NCI-H187 treated with DMSO at 0.1 percent for 48 hours (cell line): Measurements from ENCODE around the gene SLC18A3.

Source experiments
- DNase-seq: peaks from one replicate; lab custom pipeline; 2025; lab: John Stamatoyannopoulos, UW

Gene SLC18A3

GRCh38 chr10:49596493-49596809, 13.7 kb upstream of the SLC18A3 start:
- no peak for DNase-seq

GRCh38 chr10:49596836-49597235, 13.3 kb upstream of the SLC18A3 start:
- no peak for DNase-seq

DNA sequence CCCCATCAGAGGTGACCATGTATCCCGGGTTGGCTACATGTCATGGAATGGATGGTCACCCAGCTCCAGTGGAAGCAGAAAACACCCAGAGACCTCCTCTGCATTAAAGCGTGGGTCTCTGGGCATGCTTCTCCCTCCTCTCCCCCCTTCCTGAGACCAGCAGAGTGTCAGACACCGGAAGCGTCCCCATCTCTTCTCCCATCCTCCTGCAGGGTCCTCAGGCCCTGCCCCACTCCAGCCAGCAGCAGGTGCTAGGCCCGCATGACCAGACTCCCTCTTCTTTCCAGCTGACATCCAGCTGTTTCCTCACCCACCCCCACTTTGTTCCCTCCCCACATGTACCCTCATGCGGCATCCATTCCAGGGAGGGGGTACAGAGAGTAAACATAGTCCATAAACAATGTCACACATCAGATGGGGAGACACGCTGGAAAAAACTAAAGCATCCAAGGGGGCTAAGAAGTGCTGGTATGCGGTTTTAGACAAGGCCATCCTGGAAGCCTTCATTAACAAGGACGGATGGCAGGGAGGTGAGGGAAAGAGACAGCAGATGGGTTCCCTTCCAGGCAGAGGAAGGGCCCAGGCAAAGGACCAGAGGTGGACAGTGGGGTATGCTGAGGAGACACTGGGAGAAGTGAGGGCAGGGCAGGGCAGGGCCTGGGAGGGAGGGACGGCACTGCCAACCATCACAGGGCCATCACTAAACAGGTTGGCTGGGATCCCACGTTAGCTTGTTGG, 12.5 kb upstream of the SLC18A3 start:
- no peak for DNase-seq

DNA sequence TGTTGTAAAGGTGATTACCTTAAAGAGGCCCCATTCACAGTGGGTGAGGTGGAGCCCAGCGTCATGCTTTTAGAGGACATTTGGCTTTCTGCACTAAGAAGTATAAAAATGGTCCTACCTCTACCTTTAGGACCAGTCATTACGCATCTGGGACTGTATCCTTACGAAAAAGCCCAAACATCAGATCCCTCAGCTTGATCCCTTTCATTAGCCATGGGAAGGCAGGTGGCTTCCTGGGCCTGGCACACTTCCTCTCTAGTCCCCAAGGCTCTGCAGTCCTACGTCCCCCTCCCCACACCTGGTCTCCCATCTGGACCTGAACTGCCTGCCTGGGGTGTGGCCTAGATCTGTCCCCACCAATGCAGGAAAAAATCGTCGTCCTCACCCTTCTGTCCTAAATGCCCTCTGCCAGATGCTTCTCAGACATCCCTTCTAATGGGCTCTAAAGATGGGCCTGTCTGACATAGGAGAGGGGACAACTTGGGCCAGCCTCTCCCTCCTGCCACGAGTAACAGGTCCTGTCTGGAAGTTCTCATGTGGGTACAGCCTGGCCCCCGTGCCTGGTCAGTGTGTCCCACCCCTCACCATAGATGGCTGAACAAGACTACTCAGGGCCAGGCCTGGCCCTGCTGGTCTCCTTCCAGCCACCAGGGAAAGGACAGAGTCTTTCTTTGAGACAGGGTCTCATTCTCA, 11.8 kb upstream of the SLC18A3 start:
- DNase-seq: no peak

DNA sequence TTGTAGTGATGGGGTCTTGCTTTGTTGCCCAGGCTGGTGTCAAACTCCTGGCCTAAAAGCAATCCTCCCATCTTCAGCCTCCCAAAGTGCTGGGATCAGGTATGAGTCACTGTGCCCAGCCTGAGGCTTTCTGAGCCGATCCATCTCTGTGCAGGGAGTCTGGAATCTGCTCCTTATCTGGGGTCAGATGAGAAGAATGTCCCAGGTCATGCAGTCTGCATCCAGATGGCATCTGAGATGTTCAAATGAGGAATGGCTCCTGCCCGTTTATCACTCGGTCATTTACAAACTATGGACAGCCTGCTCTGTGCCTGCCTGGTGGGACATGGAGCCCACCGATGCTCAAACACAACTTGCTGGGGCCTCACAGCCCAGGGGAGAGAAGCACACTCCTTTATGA, 11.1 kb upstream of the SLC18A3 start:
- DNase-seq: no peak

DNA sequence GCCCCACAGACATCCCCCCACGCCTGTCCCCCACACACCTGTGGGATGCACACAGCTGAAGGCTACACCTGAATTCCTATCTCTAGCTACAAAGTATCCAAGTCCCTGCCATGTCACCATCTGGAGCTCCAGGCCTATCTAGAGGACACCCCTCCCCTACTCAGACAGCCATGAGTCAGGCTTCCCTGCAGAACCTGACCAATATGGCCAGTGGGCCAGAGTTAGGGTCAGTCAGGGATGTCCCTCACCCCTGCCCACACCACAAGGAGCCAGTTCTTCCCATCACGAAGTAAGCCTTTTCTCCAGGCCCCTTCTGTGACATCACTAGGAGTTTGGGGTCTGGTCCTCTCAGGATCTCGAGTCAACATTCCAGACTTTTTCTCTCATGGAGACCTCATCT, 10.6 kb upstream of the SLC18A3 start:
- DNase-seq: no peak

- no peak for DNase-seq
These were observed 10.1 kb upstream of the SLC18A3 start for GRCh38 chr10:49600046-49600445.

- DNase-seq: no peak
These were observed 9.2 kb upstream of the SLC18A3 start for GRCh38 chr10:49600781-49601400.

GRCh38 chr10:49601857-49602256, 8.3 kb upstream of the SLC18A3 start:
- no peak for DNase-seq

DNA sequence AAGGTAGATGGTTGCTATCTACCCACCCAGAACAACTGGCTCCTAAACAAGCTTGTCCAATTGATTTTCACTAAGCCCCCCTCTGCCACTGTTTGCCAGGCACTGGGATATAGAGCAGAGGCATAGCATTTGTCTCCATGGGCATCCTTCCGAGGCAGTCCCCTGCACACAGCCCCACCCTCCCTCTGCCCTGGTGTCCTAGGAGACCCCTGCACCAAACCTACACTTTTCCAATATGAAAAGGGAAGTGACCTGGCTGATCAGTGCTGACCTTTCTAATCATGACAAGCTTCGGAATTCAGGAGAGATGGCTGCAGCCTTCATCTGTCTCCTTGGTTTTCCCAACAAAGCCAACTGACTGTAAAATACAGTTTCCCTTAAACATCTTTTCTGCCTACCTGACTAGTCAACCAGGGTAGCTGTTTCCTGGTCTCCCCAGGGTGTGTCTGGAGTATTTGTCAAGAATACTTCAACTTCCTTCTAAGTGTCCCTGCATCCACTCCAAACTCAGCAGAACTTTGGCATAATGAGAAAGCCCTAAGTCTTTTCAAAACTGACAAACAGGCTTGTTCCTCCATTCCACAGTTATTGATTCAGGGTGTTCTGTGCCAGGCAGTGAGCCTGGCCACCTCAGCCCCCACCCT, 7.6 kb upstream of the SLC18A3 start:
- no peak for DNase-seq

GRCh38 chr10:49605216-49605938, 4.7 kb upstream of the SLC18A3 start:
- no peak for DNase-seq

DNA sequence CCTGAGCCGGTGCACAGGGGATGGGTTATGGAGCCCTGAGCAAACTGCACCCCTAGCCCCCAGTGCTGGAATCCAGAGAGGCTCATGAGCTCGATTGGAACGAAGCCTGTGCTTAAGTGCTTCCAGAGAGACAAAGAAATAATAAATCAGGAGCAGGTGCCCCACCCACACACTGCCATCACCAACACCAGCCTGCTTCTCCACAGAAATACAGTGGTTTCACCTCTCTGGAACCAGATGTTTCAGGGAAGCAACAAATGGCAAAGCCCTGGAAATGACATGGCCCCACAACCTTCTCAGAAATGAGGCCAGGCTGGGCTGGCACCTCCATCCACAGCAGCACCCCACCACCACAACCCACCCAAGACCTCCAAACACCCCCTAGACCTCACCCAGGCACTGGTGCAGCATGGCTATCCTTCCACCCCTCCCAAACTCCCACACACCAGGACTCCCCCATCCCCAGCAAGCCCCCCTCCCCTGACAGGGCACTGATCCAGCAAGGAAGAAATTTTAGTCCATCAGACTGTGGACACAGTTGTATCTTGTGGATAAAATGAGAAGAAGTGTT, 4.1 kb upstream of the SLC18A3 start:
- DNase-seq: no peak

GRCh38 chr10:49606981-49607535, 3.1 kb upstream of the SLC18A3 start:
- DNase-seq: no peak

GRCh38 chr10:49608166-49609005, 1.7 kb upstream of the SLC18A3 start:
- no peak for DNase-seq

DNA sequence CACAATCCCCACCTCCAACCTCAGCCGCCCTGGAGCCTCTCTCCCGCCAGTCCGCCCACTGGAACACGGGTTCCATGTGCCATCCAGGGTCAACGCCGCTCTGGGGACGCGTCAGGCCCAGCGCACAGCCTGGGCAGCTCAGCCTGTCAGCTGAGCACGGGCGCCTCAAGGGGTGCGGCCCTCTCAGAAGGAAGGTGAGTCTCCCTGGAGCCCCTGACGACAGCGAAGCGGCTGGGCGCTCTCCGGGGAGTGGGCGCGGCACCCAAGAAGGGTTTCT, 1.2 kb upstream of the SLC18A3 start:
- DNase-seq: no peak

- DNase-seq: no peak
These were observed 612 bp upstream of the SLC18A3 start for GRCh38 chr10:49609283-49610113.

DNA sequence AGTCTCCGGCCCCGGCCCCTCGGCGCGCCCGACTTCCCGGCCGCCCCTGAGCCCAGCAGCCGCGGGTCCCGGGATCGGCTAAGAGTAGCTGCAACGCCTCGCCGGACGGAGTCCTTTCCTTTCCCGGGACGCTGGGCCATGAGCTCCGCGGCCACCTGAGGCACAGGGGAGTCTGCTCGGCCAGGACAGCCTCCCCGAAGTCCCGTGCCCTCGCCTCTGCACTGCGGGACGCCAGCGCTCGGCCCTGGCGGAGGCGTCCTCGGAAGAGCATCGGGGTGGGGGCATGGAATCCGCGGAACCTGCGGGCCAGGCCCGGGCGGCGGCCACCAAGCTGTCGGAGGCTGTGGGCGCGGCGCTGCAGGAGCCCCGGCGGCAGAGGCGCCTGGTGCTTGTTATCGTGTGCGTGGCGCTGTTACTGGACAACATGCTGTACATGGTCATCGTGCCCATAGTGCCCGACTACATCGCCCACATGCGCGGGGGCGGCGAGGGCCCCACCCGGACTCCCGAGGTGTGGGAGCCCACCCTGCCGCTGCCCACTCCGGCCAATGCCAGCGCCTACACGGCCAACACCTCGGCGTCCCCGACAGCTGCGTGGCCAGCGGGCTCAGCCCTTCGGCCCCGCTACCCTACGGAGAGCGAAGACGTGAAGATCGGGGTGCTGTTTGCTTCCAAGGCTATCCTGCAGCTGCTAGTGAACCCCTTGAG, 502 bp downstream of the SLC18A3 start:
- DNase-seq: no peak

GRCh38 chr10:49611166-49611815, 1.2 kb downstream of the SLC18A3 start:
- DNase-seq: no peak
